PFSK-1 (cell line): ENCODE results near the gene KAZN.

Experiments
- FOXP2 ChIP-seq: optimal IDR thresholded peaks from 2 replicates; pipeline ENCODE3; 2011; ENCODE audit warnings: borderline replicate concordance, control low read depth, inconsistent platforms; ENCODE audit not compliant: insufficient read depth; ENCODE audit errors: extremely low read length, extremely low read depth
- POLR2AphosphoS5 ChIP-seq: IDR thresholded peaks from 2 replicates; pipeline ENCODE4 v1.6.1; 2012; ENCODE audit warnings: low read depth, mild to moderate bottlenecking, control low read depth, low read length, moderate library complexity
- REST ChIP-seq, 2 experiments: IDR thresholded peaks; 2 replicates each; pipeline versions ENCODE4 v1.6.1 to v1.8.0; 2011 to 2012; ENCODE audit warnings: low read depth in 2 of 2, low read length in 2 of 2, control low read depth in 1 of 2, inconsistent platforms in 1 of 2, mild to moderate bottlenecking in 1 of 2, moderate library complexity in 1 of 2; ENCODE audit not compliant: insufficient read depth in 1 of 2
- TAF1 ChIP-seq: IDR thresholded peaks from 2 replicates; pipeline ENCODE4 v1.6.1; 2012; ENCODE audit warnings: low read length, control low read depth, borderline replicate concordance; ENCODE audit not compliant: insufficient read depth

GRCh38 chr1:14599800-14600199 lies 1.3 kb downstream of the KAZN start:
- TF ChIP-seq POLR2AphosphoS5 (no peak), FOXP2 (no peak), REST (IDR thresholded peaks at IDR 0.05; ENCODE audit: insufficient read depth in 1 of 2, low read depth in 2 of 2, low read length in 2 of 2) (no peak), TAF1 (no peak)
